ENCODE data around the gene DIPK1A.

DIPK1A gene

DNA sequence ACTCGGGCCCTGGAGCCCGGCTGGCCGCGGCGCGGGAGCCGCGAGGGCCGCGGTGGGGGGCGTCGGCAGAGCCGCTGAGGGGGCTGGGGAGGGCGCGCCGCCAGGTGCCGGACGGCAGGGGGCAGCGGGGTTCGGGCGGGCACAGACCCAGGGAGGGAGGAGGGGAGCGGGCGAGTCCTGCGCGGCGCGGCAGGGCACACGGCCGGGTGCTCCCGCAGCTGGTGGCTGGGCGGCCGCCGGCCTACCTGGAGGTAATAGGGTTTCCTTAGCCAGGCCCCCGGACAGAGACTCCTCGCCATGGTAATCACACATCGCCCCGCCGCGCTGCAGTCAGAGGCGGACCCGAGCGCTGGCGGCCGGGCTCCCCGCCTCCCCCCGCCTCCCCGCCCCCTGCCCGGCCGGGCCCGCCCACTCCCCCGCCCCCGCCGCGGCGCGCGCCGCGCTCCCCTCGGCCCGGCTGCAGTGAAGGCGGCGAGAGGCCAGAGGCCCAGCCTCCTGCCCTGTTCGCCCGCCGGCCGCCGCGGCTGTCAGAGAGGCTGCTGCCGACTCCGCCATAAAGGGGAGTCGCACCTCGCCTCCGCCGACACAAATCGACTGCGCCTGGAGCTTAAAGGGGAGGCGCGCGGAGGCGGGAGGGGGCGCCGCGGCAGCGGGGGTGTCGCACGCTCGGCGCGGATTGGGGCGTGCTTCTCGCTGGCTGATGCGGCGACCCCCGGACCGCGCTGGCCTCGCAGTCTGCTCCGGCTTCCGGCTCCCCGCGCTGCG, at the start of gene DIPK1A:
TSS of gene DIPK1A (minus strand) at position 332 of the 765 bp plus-strand sequence. CDS start at position 299, 33 bp downstream.
- DNase-seq (ENCODE audit: extremely low read depth in 1 of 2, low read depth in 1 of 2) = peak; percentile 57 to 61

DNA sequence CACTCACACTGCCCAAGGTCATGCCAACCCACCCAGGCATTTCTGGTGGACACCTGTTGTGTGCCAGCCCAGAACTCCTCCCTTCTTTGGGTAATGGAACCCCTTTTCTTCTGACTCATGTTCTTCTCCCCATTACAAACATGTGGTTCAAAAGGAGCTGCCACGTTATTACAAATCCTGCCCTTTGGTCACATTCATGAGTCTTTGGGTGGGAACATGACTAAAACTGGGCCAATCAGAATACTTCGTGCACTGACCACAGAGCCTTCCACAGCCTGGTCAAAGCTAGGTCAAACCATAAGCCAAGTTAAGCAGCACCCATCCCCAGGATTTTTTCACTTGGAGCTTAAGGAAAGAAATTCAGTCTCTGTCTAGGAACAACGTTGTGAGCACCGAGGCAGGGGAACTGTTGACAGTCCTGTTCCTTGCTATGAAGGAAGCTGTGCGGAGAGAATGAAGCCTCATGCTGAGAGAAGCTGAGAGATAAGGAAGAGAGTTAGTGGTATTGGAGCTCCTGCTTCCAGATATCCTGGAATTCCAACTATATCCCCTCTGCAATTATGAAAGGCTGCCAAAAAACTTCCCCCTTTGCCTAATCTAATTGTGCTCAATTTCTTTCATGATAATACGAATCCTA, 46.8 kb upstream of the DIPK1A start:
- no peak for DNase-seq (ENCODE audit: extremely low read depth in 1 of 2, low read depth in 1 of 2)

DNA sequence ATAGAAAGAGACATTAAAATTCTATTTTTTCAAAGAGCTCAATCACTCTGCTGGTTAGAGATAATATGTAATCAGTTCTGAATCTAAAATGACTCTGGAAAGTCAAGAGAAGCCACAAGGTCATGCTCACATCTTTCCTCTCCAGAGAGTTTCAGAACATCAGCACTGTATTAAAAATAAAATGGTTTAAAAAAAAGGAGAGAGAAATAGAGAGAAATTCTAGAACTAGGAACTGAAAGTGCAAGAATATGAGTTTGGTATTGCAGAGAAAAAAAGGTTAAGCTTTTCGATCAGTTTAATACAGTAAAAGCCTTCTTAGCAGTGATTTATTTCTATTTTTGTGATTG, 44.0 kb upstream of the DIPK1A start:
- DNase-seq (ENCODE audit: extremely low read depth in 1 of 2, low read depth in 1 of 2) = no peak

DNA sequence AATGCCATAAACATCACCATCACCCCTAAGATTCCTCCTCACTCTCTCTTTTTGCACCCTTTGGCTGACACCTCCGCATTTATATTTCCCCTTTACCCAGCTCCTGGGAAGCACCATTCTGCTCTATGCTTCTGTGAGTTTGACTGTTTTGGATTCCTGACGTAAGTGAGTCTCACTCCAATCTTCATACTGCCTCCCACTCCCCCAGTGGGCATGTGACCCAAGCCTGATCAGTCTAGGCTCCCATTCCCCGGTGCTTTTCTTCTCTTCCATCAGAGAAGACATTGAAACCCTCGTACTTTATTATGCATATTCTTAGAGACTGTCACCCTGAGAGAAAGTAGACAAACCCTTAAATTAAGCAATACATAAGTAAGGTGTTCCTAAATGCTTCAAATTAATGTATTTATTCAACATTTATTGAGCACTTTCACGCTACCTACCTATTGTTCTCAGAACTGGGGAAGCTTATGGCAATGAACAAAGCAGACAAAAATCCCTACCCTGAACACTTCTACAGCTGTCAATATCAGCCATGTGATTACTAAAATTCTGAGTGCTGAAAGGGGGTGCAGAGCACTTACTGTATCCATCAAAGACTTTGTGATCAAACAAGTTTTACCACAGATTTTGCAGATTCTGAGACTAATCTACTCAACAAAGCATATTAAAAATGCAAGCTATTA, 43.4 kb upstream of the DIPK1A start:
- DNase-seq (ENCODE audit: extremely low read depth in 1 of 2, low read depth in 1 of 2) = no peak

DNA sequence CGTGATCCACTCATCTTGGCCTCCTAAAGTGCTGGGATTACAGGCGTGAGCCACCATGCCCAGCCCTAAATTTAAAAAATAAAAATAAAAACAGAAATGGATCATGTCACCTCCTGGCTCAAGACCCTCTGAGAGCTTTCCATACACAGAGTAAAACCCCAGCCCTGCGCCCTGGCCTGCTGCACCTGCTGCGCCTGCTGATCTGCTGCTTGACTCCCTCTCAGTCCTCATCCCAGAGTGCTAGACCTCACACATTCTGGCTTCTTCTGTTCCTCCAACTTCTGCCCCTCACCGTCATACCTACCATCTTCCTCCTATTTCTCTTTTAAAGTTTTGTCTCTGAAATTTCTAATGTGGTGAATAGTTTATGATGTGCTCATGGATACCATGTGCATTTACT, 42.7 kb upstream of the DIPK1A start:
- no peak for DNase-seq (ENCODE audit: extremely low read depth in 1 of 2, low read depth in 1 of 2)

DNA sequence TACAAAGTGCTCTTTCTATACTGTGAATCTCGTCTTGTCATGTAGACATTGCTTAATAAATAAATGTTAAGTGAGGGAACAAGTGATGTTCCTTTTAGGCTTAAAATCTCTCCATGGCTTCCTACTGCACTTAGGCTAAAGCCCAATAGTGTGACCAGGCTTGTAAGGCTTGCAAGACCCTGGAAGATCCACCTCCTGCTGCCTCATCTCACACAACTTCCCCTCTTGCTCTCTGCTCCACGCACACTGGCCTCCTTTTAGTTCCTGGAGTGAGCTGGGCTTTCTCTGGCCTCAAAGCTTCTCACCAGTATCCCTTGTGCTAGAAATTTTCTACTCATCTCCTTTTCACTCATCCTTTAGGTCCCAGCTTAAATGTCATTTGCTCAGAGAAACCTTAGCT, 41.5 kb upstream of the DIPK1A start:
- no peak for DNase-seq (ENCODE audit: extremely low read depth in 1 of 2, low read depth in 1 of 2)

DNA sequence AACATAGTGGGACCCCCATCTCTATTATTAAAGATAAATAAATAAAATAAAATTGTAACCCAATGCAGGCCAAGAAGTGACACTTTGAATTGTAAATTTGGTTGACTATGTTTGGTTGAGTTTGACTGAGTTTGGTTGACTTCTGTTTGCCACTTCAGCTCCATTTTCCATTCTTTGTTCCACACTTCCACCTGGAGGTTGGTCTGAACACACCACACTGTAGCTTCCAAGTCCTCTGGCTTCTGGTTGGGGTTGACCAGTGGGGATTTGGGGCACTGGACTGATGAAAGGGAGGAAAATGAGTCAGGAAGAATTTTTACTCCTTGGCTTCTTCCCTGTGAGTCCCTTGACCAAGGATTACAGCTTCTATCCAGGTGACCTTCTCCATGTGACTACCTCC, 40.6 kb upstream of the DIPK1A start:
- no peak for DNase-seq (ENCODE audit: extremely low read depth in 1 of 2, low read depth in 1 of 2)

DNA sequence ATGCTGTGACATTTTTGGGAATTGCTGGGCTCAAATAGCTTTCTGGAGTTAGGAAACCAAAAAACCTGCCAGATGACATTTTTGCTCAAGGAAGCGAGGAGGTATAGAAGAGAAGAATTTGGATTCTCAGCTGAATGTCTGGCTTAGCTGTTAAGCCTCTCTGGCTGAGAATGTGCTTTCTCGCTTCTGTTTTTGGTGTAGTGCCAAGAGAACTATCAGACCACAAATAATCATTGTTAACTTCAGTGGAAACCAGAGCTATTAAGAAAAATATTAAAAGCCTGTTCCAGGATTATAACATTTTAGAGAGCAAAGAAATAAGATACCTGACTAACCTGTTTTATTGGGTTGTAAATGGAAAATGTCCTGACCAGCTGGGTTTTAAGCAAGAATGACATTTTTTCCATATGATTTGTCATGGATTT, 39.5 kb upstream of the DIPK1A start:
- DNase-seq (ENCODE audit: extremely low read depth in 1 of 2, low read depth in 1 of 2) = no peak

DNA sequence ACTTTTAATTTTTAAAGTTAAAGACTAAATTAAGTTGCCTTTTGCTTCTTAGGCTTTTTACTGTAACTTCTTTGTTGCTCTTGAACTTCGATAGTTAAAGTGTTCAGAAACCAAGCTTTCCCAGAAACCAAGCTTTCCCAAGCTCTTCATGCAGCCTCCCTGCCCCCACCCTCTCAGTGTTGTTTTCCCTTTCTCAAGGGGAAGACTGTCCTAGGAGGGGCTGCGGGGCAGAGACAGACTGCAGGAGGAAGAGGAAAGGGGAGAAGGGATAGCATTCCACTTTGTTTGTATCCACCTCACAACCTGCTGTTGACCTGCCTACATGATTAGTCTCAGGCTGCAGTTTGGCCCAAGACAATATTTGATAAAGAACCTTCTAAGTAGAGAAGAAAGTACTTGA, 39.0 kb upstream of the DIPK1A start:
- DNase-seq (ENCODE audit: extremely low read depth in 1 of 2, low read depth in 1 of 2) = no peak

DNA sequence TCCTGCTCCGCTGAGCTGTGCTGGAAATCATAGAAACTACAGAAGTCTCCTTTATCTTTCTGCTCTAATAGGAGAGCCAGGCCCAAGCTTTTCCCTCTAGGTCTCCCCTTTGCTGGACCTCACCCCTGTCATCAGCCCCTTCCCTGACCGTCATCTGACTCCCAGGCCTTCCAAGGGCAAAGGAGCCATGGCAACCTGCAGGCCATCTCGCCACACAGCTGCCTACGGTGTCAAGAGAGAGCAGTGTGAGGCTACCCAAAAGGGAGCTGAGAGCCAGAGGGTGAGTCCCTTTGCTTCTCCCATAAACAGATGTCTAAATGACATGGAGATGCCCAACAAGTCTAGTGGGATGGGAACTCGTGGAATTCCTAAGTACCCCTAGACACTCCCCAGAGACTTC, 37.6 kb upstream of the DIPK1A start:
- DNase-seq (ENCODE audit: extremely low read depth in 1 of 2, low read depth in 1 of 2) = no peak

DNA sequence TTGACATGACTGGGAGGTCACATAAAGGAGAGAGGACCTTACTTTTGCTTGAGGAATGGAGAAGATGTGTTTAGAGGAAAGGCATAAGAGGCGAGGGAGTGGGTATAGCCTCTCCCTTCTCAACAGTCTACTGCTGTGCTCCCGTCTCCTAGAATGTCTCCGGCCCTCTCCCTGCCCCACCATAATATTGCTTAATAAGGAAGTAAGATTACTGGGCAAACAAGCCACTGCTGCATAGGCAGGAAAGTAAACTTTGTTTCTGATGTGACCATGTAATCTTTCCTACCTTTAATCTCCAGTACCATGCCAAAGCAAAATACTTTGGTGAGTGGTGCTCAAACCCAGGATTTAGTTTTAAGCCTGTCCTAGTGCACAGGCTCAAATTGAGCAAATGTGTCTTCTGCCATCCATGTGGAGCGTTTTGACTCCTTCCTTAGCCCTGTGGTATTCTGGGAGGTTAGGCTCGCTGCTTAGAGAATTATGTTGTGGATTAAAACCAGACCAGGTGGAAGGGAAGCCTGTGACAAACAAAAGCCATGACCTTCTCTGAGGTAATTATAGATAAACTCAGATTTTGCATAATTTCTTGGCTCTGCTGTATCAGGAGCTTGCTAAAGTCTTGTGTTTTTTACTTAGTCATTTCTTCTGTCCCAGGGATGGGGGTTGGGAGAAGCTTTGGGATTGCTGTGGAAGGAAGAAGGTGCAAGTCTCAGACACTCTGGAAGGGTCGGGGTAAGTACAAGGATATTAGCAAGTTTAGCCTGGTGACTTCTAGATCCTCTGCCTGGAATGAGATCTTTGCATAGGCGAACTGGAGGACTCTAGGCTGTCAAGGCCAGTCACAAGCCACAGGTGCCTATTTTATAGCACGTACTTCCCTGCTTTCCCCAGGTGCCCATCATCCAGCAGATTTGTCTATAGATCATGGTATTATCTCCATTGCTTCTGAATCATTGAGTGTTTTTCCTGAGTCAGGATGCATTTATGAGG, 34.5 kb upstream of the DIPK1A start:
- DNase-seq (ENCODE audit: extremely low read depth in 1 of 2, low read depth in 1 of 2) = no peak

DNA sequence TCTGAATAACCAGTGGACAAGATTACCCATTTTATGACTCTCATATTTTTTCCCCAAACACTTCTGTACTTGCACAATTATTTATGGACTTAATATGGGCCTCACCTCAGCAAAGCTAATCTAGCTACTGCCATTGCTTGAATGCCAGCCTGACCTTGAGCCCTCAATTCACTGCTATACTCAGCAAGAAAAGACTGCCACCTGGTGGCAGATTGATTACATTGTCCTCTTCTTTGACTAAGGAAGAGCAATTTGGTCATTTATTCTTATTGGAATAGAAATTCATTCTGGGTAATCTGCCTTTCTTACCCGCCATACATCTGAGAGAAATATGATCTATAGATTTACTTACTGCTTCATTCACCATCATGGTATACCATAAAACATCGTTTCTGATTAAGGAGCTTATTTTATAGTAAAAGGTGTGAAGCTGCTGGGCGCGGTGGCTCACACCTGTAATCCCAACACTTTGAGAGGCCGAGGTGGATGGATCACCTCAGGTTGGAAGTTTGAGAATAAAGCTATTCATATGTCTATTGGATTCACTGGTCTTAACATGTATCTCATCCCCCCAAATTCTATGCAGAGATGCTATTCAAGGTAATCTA, 32.9 kb upstream of the DIPK1A start:
- peak in 1 of 2 donors; percentile 53 for DNase-seq (ENCODE audit: extremely low read depth in 1 of 2, low read depth in 1 of 2)

DNA sequence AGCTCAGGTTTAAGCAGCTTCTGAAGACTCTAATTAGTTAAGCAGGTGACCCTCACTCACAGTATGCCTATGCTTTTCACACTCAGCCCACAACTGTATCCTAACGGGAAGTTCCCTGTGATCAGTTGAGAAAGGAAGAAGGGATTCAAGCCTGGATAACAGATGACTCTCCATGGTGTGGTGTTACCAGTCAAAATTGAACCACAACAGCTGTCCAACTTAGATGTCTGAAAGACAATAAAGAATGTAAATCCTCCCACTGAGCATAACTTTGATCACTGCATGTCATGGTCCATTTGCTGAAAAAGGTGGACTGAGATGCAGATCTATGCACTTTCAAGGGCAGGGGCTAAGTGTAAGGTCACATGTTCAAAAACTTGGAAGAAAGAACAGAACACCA, 32.3 kb upstream of the DIPK1A start:
- DNase-seq (ENCODE audit: extremely low read depth in 1 of 2, low read depth in 1 of 2) = no peak

DNA sequence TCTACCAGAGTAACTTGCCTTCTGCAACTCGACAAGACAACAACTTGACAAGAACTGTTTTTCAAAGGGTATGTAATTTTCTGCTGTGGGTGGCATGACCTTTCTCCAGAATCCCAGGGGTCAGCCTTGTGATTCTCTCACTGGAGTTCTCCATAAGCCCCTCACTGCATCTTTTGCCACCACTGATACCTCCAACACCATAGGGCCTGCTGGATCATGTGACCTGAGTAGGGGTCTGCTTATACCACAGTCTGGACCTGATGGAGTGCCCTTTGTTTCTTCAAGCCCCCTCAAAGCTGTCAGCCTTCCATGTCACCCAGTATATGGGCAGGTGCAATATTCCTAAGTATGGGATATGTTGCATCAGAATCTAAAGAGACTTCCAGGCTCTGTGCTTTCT, 31.6 kb upstream of the DIPK1A start:
- DNase-seq (ENCODE audit: extremely low read depth in 1 of 2, low read depth in 1 of 2) = no peak

DNA sequence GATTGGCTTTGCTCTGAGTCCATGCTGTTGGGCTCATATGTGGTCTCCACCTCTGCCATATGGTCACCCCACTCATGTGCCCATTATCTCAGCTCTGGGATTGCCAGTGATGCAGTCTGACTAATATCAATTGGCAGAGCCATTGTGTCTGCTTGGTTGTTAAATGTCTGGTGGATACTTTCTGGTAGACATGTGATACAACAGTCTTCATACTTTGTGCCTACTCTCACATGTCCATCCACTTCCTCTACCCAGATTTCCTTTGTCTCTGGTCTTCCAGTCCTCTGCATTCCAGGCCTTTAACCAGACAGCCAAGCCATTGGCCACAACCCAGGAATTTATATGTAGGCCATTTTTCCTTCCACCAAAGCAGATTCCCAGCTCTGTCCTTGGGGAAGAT, 30.8 kb upstream of the DIPK1A start:
- no peak for DNase-seq (ENCODE audit: extremely low read depth in 1 of 2, low read depth in 1 of 2)

DNA sequence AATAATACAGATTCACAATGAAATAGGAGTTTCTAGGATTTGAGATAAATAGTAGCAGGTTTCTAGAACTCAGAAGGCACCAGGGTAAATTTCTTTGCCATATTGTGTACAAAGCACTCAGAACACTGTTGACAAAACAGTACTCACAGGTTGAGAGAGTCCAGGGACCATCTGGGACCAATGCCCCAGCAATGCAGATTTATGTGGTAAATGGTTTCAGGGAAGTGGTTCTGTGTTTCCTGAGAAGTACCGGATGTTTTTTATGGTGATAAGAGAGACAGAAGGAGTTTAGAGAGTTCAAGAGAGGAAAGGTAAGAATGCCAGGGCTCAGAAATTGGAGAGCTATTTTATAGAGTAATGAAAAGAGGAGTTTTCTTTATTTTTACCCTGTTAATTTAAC, 29.6 kb upstream of the DIPK1A start:
- DNase-seq (ENCODE audit: extremely low read depth in 1 of 2, low read depth in 1 of 2) = no peak

DNA sequence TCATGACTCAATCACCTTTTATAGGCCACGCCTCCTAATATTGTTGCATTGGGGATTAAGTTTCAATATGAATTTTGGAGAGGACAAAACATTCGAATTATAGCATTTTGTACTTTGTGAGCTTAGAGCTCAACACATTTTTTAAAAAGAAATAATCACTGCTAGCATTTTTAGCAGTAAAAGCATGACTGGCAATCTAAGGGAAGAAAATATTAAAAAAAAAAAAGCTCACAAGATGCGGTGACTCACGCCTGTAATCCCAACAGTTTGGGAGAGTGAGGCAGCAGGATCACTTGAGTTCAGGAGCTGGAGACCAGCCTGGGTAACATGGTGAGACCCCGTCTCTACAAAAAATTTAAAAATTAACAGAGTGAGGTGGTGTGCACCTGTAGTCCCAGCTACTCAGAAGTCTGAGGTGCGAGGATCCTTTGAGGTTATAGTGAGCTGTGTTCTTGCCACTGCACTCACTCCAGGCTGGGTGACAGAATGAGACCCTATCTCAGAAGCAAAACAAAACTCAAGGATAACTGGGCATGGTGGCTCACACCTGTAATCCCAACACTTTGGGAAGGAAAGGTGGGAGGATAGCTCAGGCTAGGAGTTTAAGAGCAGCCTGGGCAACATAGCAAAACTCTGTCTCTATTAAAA, 28.8 kb upstream of the DIPK1A start:
- DNase-seq (ENCODE audit: extremely low read depth in 1 of 2, low read depth in 1 of 2) = no peak

DNA sequence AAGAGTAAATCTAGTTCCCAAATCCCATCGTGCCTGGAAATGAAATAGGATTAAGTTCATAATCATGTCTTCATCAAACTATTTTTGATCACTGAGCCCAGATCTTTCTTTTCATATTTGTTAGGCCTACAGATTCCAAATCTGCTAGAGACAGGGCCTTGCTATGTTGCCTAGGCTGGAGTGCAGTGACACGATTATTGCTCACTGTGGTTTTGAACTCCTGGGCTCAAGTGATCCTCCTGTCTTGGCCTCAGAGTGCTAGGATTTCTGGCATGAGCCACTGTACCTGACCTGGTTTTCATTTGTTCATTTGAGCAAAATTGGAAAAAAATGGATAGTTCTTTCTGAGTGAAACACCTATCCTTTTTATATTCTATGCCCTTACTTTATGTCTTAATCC, 28.0 kb upstream of the DIPK1A start:
- no peak for DNase-seq (ENCODE audit: extremely low read depth in 1 of 2, low read depth in 1 of 2)

DNA sequence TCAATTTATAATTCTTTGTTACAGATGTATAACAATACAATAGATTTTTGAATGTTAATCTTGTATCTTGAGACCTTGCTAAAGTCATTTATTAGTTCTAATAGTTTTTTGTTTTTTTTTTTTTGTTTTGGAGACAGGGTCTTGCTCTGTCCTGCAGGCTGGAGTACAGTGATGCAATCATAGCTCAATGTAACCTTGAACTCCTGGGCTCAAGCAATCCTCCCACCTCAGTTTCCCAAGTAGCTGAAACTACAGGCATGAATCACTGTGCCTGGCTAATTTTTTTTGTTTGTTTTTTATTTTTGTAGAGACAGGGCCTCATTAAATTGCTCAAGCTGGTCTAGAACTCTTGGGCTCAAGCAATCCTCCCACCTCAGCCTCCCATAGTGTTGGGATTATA, 26.2 kb upstream of the DIPK1A start:
- DNase-seq (ENCODE audit: extremely low read depth in 1 of 2, low read depth in 1 of 2) = no peak

DNA sequence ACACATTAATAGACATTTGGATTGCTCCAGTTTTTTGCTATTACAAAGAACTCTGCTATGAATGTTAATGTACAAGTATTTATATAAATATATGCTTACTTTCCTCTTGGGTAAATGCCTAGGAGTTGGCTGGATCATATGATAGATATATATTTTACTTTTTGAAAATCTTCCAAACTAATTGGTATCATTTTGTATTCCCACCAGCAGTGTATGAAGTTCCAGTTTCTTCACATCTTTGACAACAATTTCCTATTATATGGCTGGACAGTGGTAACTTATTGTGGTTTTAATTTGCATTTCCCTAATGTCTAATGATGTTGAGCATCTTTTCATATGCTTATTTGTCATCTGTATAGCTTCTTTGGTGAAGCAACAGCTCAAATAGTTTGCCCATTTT, 23.8 kb upstream of the DIPK1A start:
- DNase-seq (ENCODE audit: extremely low read depth in 1 of 2, low read depth in 1 of 2) = no peak
